ENCODE measurements around the gene ZNF33A.

Gene ZNF33A

DNA sequence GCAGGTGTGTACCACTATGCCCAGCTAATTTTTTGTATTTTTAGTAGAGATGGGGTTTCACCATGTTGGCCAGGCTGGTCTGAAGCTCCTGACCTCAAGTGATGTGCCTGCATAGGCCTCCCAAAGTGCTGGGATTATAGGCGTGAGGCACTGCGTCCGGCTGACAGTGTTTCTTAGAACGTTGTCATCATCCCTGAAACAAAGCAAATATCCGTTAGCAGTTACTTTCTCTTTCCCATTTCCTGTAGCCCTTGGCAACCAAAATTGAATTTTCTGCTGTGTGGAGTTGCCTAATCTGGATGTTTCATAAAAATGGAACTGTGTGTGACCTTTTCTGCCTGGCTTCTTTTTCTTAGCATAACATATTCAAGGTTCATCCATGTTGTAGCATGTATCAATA is 22.4 kb downstream of the ZNF33A start:
- Histone ChIP-seq H3K36me3 (peaks cover 63 to 89% (median 75%) of the 10 kb centered on the region in 3 donors), H3K27ac (no peak overlapping the region), H3K27me3 (no peaks in the 10 kb centered on the region), H3K4me1 (no peaks in the 10 kb centered on the region), H3K9me3 (no peaks in the 10 kb centered on the region), H3K4me3 (no peak overlapping the region)
- no peak for DNase-seq
- intact Hi-C loops (cut with DNase I; ENCODE audit: low total_unique reads), result no loop called here
- TF ChIP-seq, protein P1, sequence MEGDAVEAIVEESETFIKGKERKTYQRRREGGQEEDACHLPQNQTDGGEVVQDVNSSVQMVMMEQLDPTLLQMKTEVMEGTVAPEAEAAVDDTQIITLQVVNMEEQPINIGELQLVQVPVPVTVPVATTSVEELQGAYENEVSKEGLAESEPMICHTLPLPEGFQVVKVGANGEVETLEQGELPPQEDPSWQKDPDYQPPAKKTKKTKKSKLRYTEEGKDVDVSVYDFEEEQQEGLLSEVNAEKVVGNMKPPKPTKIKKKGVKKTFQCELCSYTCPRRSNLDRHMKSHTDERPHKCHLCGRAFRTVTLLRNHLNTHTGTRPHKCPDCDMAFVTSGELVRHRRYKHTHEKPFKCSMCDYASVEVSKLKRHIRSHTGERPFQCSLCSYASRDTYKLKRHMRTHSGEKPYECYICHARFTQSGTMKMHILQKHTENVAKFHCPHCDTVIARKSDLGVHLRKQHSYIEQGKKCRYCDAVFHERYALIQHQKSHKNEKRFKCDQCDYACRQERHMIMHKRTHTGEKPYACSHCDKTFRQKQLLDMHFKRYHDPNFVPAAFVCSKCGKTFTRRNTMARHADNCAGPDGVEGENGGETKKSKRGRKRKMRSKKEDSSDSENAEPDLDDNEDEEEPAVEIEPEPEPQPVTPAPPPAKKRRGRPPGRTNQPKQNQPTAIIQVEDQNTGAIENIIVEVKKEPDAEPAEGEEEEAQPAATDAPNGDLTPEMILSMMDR (IDR thresholded peaks at IDR 0.05), result no peak

DNA sequence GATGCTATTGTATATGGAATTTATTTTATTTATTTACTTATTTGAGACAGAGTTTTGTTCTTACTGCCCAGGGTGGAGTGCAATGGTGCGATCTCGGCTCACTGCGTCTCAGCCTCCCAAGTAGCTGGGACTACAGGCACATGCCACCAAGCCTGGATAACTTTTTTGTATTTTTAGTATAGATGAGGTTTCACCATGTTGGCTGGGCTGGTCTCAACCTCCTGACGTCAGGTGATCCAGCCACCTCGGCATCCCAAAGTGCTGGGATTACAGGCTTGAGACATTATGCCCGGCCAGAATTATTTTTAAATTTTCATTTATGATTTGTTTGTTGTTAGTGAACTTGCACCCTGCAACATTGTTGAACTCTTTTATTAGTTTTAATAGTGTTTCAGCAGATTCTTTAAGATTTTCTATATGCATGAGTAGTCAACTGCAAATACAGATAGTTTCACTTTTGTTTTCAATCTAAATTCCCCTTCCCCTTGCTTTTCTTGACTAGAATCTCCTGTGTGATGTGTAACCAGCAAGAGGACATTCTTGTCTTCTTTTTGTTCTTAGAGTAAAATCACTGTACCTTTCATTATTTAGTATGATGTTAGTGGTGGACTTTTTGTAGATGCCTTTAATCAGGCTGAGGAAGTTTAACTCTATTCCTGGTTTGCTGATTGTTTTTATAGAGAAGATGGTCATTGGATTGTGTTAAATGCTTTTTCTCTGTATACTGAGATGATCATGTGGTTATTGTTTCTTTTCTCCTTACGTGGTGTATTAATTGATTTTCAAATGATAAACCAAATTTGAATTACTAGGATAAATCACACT is 27.8 kb downstream of the ZNF33A start:
- Histone ChIP-seq H3K4me3 (no peak overlapping the region), H3K27ac (no peak overlapping the region), H3K36me3 (peaks cover 46 to 55% (median 52%) of the 10 kb centered on the region in 3 donors), H3K9me3 (no peaks in the 10 kb centered on the region), H3K27me3 (no peaks in the 10 kb centered on the region), H3K4me1 (peaks cover 0 to 2% (median 0%) of the 10 kb centered on the region in 4 donors)
- DNase-seq, result no peak
- TF ChIP-seq, protein P1 (IDR thresholded peaks at IDR 0.05), result no peak
- intact Hi-C loops (cut with DNase I; ENCODE audit: low total_unique reads), result no loop called here

DNA sequence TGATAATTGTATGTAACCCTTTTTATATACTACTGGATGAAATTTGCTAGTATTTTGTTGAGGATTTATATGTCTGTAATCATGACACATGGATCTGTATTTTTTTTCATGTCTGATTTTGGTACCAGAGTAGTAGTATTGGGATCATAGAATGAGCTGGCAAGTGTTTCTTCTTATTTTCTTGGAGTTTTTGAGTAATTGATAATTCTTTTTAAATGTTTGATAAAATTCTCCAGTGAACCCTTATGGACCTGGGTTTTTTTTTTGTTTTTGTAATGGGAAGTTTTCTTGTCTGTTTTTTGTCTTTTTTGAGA is 28.4 kb downstream of the ZNF33A start:
- no peak for DNase-seq
- no peak overlapping the region for H3K27ac ChIP-seq
- intact Hi-C loops (cut with DNase I; ENCODE audit: low total_unique reads), result no loop called here
- H3K4me3 ChIP-seq, result no peak overlapping the region
- peaks cover 0 to 2% (median 0%) of the 10 kb centered on the region in 4 donors for H3K4me1 ChIP-seq
- H3K27me3 ChIP-seq, result no peaks in the 10 kb centered on the region
- H3K36me3 ChIP-seq, result peaks cover 40 to 52% (median 49%) of the 10 kb centered on the region in 3 donors
- TF ChIP-seq, protein P1 (IDR thresholded peaks at IDR 0.05), result no peak
- H3K9me3 ChIP-seq, result no peaks in the 10 kb centered on the region

DNA sequence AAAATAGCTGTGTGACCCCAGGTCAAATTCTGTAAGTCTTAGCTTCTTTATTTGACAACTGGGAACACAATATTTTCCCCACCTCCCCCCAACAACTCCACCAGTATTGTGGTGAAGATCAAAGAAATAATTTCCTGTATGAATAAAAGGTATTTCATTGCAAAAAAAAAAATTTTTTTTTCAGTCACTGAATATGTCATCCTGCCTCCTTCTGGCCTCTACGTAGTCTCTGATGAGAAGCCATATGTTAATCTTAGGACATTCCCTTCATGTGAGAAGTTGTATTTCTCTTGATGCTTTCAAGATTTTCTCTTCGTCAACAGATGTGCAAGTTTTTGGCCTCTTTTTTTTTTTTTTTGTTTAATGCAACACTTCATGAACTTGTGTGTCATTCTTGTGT is 33.0 kb downstream of the ZNF33A start:
- Histone ChIP-seq H3K27ac (no peak overlapping the region), H3K9me3 (no peaks in the 10 kb centered on the region), H3K4me3 (no peak overlapping the region), H3K27me3 (no peaks in the 10 kb centered on the region), H3K4me1 (no peaks in the 10 kb centered on the region), H3K36me3 (peaks cover 33 to 53% (median 36%) of the 10 kb centered on the region in 3 donors)
- DNase-seq, result no peak
- intact Hi-C loops (cut with DNase I; ENCODE audit: low total_unique reads), result no loop called here
- TF ChIP-seq, protein P1 (IDR thresholded peaks at IDR 0.05), result no peak

DNA sequence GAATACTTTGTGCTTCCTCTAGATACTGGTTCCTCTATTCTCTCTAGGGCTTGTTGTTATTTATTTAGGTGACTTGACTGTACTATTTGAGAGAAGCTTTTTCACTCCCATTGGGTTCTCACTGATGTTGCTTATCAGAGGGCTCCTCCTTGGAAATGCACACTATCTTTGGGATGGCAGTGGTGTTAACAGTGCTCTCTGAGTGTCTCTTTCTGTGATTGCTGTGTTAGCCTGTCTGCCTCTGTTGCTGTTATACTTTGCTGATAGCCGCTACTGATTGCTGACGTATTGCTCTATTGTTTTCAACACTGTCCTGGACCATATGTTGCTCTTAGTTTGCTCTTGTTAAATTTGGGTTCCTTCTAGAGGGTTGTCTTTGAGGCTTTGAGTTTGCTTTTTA is 34.7 kb downstream of the ZNF33A start:
- no peak overlapping the region for H3K4me3 ChIP-seq
- H3K9me3 ChIP-seq, result no peaks in the 10 kb centered on the region
- no peak overlapping the region for H3K27ac ChIP-seq
- no peak for DNase-seq
- TF ChIP-seq, protein P1 (IDR thresholded peaks at IDR 0.05), result no peak
- H3K27me3 ChIP-seq, result no peaks in the 10 kb centered on the region
- intact Hi-C loops (cut with DNase I; ENCODE audit: low total_unique reads), result no loop called here
- H3K36me3 ChIP-seq, result peaks cover 34 to 57% (median 50%) of the 10 kb centered on the region in 3 donors
- H3K4me1 ChIP-seq, result no peaks in the 10 kb centered on the region

All from tibial artery (tissue), 4 donors.